Measurements from ENCODE around the gene F3. TPM values are rescaled to one million over a fixed set of nuclear protein-coding genes. Genes with fewer than 3 reads are reported as not detected.

The F3 gene
- polyA plus RNA-seq, 1 donor (not counting 4 experiments of a cell fraction or from before 2014, with no cell fraction given), result 1,409 TPM

DNA sequence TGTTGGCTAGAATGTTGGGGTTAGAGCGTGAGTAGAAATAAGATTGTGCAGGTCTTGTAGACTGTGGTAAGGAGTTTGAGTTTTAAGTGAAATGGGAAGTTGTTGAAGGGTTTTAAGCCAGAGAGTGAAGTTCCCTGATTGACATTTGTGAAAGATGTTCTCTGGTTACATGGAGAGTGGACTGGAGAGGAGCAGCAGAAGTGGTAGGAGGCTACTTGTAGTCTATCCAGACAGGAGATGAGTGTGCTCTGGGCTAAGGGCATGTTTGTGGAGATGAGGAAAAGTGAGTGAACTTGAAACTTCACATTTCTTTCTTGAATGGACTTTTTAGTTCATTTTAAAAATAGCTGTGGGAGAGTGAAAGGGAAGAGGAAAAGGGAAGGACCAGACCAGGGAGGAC lies 37.0 kb downstream of the F3 start:
- no peak overlapping the region for H3K4me3 ChIP-seq (ENCODE audit: control insufficient read depth in 2 of 3, extremely low read depth in 1 of 3, insufficient read depth in 2 of 3, low read depth in 1 of 3, low read length in 3 of 3)
- H3K79me2 ChIP-seq (ENCODE audit: control insufficient read depth, insufficient read depth, low read length), result no peaks in the 10 kb centered on the region
- no peak overlapping the region for H3K27ac ChIP-seq (ENCODE audit: control insufficient read depth, insufficient read depth, low read length)
- DNase-seq (ENCODE audit: low read depth, low spot score) (no peak), FAIRE-seq (no peak)
- no peak overlapping the region for H3K4me2 ChIP-seq (ENCODE audit: control insufficient read depth, extremely low read depth, insufficient read depth, low read depth, low read length)
- no peaks in the 10 kb centered on the region for H3K9me1 ChIP-seq (ENCODE audit: control insufficient read depth, extremely low read depth, insufficient read depth, low read length)
- H3K27me3 ChIP-seq (ENCODE audit: control insufficient read depth, extremely low read depth, insufficient read depth, low read length), result no peaks in the 10 kb centered on the region
- no peak overlapping the region for H2AFZ ChIP-seq (ENCODE audit: control insufficient read depth, low read length)
- no peak overlapping the region for H3K9ac ChIP-seq (ENCODE audit: control insufficient read depth, extremely low read depth, insufficient read depth, low read length)
- TF ChIP-seq, protein P1, sequence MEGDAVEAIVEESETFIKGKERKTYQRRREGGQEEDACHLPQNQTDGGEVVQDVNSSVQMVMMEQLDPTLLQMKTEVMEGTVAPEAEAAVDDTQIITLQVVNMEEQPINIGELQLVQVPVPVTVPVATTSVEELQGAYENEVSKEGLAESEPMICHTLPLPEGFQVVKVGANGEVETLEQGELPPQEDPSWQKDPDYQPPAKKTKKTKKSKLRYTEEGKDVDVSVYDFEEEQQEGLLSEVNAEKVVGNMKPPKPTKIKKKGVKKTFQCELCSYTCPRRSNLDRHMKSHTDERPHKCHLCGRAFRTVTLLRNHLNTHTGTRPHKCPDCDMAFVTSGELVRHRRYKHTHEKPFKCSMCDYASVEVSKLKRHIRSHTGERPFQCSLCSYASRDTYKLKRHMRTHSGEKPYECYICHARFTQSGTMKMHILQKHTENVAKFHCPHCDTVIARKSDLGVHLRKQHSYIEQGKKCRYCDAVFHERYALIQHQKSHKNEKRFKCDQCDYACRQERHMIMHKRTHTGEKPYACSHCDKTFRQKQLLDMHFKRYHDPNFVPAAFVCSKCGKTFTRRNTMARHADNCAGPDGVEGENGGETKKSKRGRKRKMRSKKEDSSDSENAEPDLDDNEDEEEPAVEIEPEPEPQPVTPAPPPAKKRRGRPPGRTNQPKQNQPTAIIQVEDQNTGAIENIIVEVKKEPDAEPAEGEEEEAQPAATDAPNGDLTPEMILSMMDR (optimal IDR thresholded peaks at IDR 0.05 in 1 of 3, IDR thresholded peaks at IDR 0.05 in 1 of 3, conservative IDR thresholded peaks at IDR 0.05 in 1 of 3; ENCODE audit: extremely low read depth in 1 of 3, insufficient read depth in 2 of 3, low read length in 3 of 3), result no peak
- no peak for TF ChIP-seq EZH2 (IDR thresholded peaks at IDR 0.05; ENCODE audit: low read length)
- H3K36me3 ChIP-seq (ENCODE audit: control insufficient read depth in 2 of 2, extremely low read depth in 1 of 2, insufficient read depth in 2 of 2, low read length in 2 of 2), result peaks cover 0 to 5% of the 10 kb centered on the region in 2 experiments
- H3K4me1 ChIP-seq (ENCODE audit: control insufficient read depth, extremely low read depth, insufficient read depth, low read length), result no peaks in the 10 kb centered on the region
- dilution Hi-C loops (cut with MboI; ENCODE audit: extremely low pct_ligation_motif_present, low sequenced_read_pairs), result no loop called here
- H3K9me3 ChIP-seq (ENCODE audit: control insufficient read depth, low read depth, low read length), result no peaks in the 10 kb centered on the region
- H4K20me1 ChIP-seq (ENCODE audit: control insufficient read depth, extremely low read depth, insufficient read depth, low read length), result no peaks in the 10 kb centered on the region

DNA sequence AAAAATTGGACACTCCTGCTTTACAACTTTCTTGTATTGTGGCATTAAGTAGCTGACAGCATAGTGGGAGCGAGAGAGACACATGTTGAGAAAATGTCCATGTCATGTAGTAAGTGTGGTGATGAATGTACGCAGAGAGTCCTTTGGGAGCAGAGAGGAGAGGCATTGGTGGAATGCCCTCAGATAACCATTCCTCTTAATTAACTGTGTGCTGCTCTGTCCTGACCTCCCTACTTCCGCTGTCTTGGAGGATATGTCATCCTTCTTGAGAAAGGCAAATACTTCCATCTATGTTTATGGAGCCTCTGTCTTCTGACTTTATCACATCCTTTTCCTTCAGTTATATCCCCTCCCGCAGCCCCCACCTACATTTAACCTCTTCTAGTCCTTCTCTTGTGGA lies 38.4 kb downstream of the F3 start:
- H3K9me3 ChIP-seq (ENCODE audit: control insufficient read depth, low read depth, low read length), result no peaks in the 10 kb centered on the region
- peaks cover 8 to 9% of the 10 kb centered on the region in 2 experiments for H3K36me3 ChIP-seq (ENCODE audit: control insufficient read depth in 2 of 2, extremely low read depth in 1 of 2, insufficient read depth in 2 of 2, low read length in 2 of 2)
- H3K9me1 ChIP-seq (ENCODE audit: control insufficient read depth, extremely low read depth, insufficient read depth, low read length), result no peaks in the 10 kb centered on the region
- DNase-seq (ENCODE audit: low read depth, low spot score) (no peak), FAIRE-seq (no peak)
- no peaks in the 10 kb centered on the region for H3K27me3 ChIP-seq (ENCODE audit: control insufficient read depth, extremely low read depth, insufficient read depth, low read length)
- no peak overlapping the region for H2AFZ ChIP-seq (ENCODE audit: control insufficient read depth, low read length)
- no peak overlapping the region for H3K27ac ChIP-seq (ENCODE audit: control insufficient read depth, insufficient read depth, low read length)
- no peak overlapping the region for H3K4me2 ChIP-seq (ENCODE audit: control insufficient read depth, extremely low read depth, insufficient read depth, low read depth, low read length)
- no peaks in the 10 kb centered on the region for H3K79me2 ChIP-seq (ENCODE audit: control insufficient read depth, insufficient read depth, low read length)
- no peaks in the 10 kb centered on the region for H3K4me1 ChIP-seq (ENCODE audit: control insufficient read depth, extremely low read depth, insufficient read depth, low read length)
- no peak overlapping the region for H3K9ac ChIP-seq (ENCODE audit: control insufficient read depth, extremely low read depth, insufficient read depth, low read length)
- H4K20me1 ChIP-seq (ENCODE audit: control insufficient read depth, extremely low read depth, insufficient read depth, low read length), result no peaks in the 10 kb centered on the region
- no peak overlapping the region for H3K4me3 ChIP-seq (ENCODE audit: control insufficient read depth in 2 of 3, extremely low read depth in 1 of 3, insufficient read depth in 2 of 3, low read depth in 1 of 3, low read length in 3 of 3)
- TF ChIP-seq EZH2 (IDR thresholded peaks at IDR 0.05; ENCODE audit: low read length), result no peak
- TF ChIP-seq, protein P1 (optimal IDR thresholded peaks at IDR 0.05 in 1 of 3, IDR thresholded peaks at IDR 0.05 in 1 of 3, conservative IDR thresholded peaks at IDR 0.05 in 1 of 3; ENCODE audit: extremely low read depth in 1 of 3, insufficient read depth in 2 of 3, low read length in 3 of 3), result no peak
- dilution Hi-C loops (cut with MboI; ENCODE audit: extremely low pct_ligation_motif_present, low sequenced_read_pairs), result no loop called here
